ENCODE data around the gene SIX3. TPM values are rescaled to one million over a fixed set of nuclear protein-coding genes. Genes with fewer than 3 reads are reported as not detected.

The SIX3 gene
- total RNA-seq, 2 donors from 2014 or later: 1.9 to 5.7 TPM

DNA sequence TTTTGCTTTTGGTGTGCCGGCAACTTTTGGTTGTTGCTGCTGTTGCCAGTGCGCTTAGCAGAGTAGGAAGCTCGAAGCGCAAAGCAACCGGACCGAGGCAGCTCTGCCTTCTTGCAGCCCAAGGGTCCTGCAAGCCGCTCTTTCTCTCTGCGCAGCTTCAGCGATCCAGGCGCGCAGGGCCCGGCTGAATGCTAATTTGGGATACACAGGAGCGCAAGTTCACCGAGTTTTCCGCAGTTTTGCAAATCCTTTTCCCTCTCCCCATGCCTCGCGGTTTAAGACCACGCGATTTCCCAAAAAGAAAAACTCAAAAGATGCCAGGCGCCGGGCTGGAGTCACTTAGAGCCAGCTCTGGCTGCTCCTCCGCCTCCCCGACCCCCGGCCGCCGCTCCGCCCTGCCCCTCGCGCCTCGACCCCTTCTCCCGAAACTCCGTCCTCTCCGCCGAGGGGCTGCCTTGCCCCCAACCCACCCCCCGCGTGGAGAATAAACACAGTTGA is 13.5 kb upstream of the SIX3 start:
- peaks cover 94% of the 10 kb centered on the region for H3K27me3 Mint-ChIP-seq (ENCODE audit: insufficient read depth)
- peaks cover 50% of the 10 kb centered on the region for H3K4me1 Mint-ChIP-seq
- no peaks in the 10 kb centered on the region for H3K9me3 Mint-ChIP-seq

DNA sequence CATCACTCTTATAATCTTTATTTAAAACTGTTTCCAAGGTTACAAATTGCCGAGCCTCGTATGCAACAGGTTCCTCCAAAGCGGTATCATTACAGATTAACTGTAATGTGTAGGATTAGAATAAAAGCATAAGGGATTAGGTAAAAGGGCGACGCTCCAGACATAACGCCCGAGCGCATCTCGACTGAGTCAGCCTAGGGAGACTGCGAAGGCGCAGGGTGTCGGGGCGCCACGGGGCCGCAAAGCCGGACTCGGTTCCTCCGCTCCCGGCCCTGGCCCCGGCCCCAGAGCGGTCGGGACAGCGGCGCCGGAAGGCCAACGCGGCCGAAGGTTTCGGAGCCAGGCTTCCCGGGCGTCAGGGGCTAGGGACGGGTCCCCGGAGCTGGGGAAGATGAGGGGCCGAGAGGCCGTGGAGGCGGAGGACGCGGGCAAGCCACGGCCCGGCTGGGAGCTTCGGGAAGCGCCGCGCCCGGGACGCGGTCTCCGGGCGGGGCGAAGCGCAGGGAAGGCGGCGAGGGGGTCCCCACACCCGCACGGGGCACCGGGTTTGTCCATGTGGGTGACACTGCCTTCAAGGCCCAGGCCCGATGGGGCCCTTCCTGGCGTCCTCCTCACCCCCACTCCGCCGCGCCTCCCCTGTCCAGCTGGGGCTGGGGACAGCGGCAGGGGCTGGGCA is 12.9 kb upstream of the SIX3 start:
- H3K4me1 Mint-ChIP-seq: peaks cover 54% of the 10 kb centered on the region
- H3K9me3 Mint-ChIP-seq: no peaks in the 10 kb centered on the region
- WGBS, 2 experiments (ENCODE audit: insufficient coverage in 1 of 2, insufficient read length in 1 of 2): 2 to 3% methylated on average over 29 to 62 of the region's 62 CpGs
- H3K9me3 ChIP-seq (ENCODE audit: control insufficient read depth, low read length): no peaks in the 10 kb centered on the region
- no peaks in the 10 kb centered on the region for H3K36me3 ChIP-seq (ENCODE audit: control insufficient read depth, insufficient read depth, low read length)
- TF ChIP-seq, protein P1, sequence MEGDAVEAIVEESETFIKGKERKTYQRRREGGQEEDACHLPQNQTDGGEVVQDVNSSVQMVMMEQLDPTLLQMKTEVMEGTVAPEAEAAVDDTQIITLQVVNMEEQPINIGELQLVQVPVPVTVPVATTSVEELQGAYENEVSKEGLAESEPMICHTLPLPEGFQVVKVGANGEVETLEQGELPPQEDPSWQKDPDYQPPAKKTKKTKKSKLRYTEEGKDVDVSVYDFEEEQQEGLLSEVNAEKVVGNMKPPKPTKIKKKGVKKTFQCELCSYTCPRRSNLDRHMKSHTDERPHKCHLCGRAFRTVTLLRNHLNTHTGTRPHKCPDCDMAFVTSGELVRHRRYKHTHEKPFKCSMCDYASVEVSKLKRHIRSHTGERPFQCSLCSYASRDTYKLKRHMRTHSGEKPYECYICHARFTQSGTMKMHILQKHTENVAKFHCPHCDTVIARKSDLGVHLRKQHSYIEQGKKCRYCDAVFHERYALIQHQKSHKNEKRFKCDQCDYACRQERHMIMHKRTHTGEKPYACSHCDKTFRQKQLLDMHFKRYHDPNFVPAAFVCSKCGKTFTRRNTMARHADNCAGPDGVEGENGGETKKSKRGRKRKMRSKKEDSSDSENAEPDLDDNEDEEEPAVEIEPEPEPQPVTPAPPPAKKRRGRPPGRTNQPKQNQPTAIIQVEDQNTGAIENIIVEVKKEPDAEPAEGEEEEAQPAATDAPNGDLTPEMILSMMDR (conservative IDR thresholded peaks at IDR 0.05): no peak
- H3K27ac Mint-ChIP-seq: no peak overlapping the region
- no peak overlapping the region for H3K4me3 ChIP-seq (ENCODE audit: low read length)
- no peak overlapping the region for H3K27ac ChIP-seq (ENCODE audit: low read depth, low read length)
- no peak overlapping the region for H3K9ac ChIP-seq (ENCODE audit: extremely low read depth, low read length, poor library complexity, severe bottlenecking)
- no peaks in the 10 kb centered on the region for H3K36me3 Mint-ChIP-seq (ENCODE audit: low read depth)
- H3K4me3 Mint-ChIP-seq: peak overlapping the region; percentile 22
- H3K4me1 ChIP-seq (ENCODE audit: control insufficient read depth, insufficient read depth, low read length): peaks cover 23% of the 10 kb centered on the region
- peaks cover 94% of the 10 kb centered on the region for H3K27me3 Mint-ChIP-seq (ENCODE audit: insufficient read depth)
- DNase-seq: peak; percentile 83
- peaks cover 100% of the 10 kb centered on the region for H3K27me3 ChIP-seq (ENCODE audit: control insufficient read depth, insufficient read depth, low read length, poor library complexity, severe bottlenecking)

More for the DNA sequence above, 13.5 kb upstream of the SIX3 start:
- peak overlapping the region; percentile 22 for H3K4me3 Mint-ChIP-seq
- DNase-seq: peak; percentile 81
- no peak overlapping the region for H3K4me3 ChIP-seq (ENCODE audit: low read length)
- no peaks in the 10 kb centered on the region for H3K36me3 Mint-ChIP-seq (ENCODE audit: low read depth)
- H3K36me3 ChIP-seq (ENCODE audit: control insufficient read depth, insufficient read depth, low read length): no peaks in the 10 kb centered on the region
- H3K27me3 ChIP-seq (ENCODE audit: control insufficient read depth, insufficient read depth, low read length, poor library complexity, severe bottlenecking): peaks cover 100% of the 10 kb centered on the region
- no peak overlapping the region for H3K27ac Mint-ChIP-seq
- no peaks in the 10 kb centered on the region for H3K9me3 ChIP-seq (ENCODE audit: control insufficient read depth, low read length)
- TF ChIP-seq, protein P1 (conservative IDR thresholded peaks at IDR 0.05): no peak
- 1% methylated on average over 18 to 36 of the region's 36 CpGs for WGBS, 2 experiments (ENCODE audit: insufficient coverage in 1 of 2, insufficient read length in 1 of 2)
- no peak overlapping the region for H3K27ac ChIP-seq (ENCODE audit: low read depth, low read length)
- H3K9ac ChIP-seq (ENCODE audit: extremely low read depth, low read length, poor library complexity, severe bottlenecking): no peak overlapping the region
- peaks cover 20% of the 10 kb centered on the region for H3K4me1 ChIP-seq (ENCODE audit: control insufficient read depth, insufficient read depth, low read length)

DNA sequence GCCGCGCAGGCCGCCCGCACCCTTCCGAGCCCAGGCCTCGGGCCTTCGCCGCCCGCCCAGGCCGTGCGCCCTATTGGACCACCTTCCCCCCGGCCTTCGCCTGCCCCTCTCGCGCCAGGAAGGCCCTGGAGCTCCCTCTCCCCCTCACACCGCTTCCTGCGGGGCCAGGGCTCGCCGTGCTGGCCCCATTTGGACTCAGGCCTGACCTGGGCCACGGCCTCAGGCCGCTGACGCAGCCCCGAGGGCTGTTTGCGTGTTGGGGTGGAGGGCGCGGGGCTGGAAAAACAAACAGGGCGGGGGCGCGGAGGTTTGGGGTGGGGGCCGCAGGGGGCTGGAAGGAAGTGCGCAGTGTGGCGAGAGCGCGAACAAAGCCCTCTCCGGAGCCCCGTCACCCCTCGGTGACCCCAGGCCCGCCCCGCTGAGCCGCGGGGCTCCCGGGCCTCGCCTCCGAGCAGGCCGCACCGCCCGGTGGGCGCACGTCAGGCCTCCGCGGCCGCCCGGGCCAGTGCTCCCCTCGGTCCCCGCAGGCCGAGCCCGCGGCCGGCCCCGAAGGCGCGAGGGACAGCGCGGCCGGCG is 12.3 kb upstream of the SIX3 start:
- Histone ChIP-seq H3K9me3 (ENCODE audit: control insufficient read depth, low read length) (no peaks in the 10 kb centered on the region), H3K9ac (ENCODE audit: extremely low read depth, low read length, poor library complexity, severe bottlenecking) (no peak overlapping the region), H3K36me3 (ENCODE audit: control insufficient read depth, insufficient read depth, low read length) (no peaks in the 10 kb centered on the region), H3K27ac (ENCODE audit: low read depth, low read length) (no peak overlapping the region), H3K4me1 (ENCODE audit: control insufficient read depth, insufficient read depth, low read length) (peaks cover 19% of the 10 kb centered on the region), H3K4me3 (ENCODE audit: low read length) (no peak overlapping the region), H3K27me3 (ENCODE audit: control insufficient read depth, insufficient read depth, low read length, poor library complexity, severe bottlenecking) (peaks cover 100% of the 10 kb centered on the region)
- TF ChIP-seq, protein P1 (conservative IDR thresholded peaks at IDR 0.05): no peak
- Mint-ChIP-seq H3K36me3 (ENCODE audit: low read depth) (no peaks in the 10 kb centered on the region), H3K27me3 (ENCODE audit: insufficient read depth) (peaks cover 93% of the 10 kb centered on the region), H3K27ac (no peak overlapping the region), H3K4me1 (peaks cover 52% of the 10 kb centered on the region), H3K4me3 (peak overlapping the region; percentile 47), H3K9me3 (no peaks in the 10 kb centered on the region)
- WGBS, 2 experiments (ENCODE audit: insufficient coverage in 1 of 2, insufficient read length in 1 of 2): 10% methylated on average over 14 to 66 of the region's 66 CpGs
- DNase-seq: no peak

Measured in endodermal cell (in vitro differentiated cells).